HCT116 (cell line): ENCODE results near the gene OR2B2. TPM values are rescaled to one million over a fixed set of nuclear protein-coding genes. Genes with fewer than 3 reads are reported as not detected.

ENCODE experiments used
- total RNA-seq: library from RNA; stranded (reverse); gene quantifications from one replicate; pipeline ENCODE4 v1.2.1, GENCODE V29; 2021; ENCODE audit not compliant: unreplicated experiment

The OR2B2 gene
- total RNA-seq, 1 experiment from 2014 or later: not detected

Other genes starting within 250 kb of the OR2B2 start
- 0.25 TPM for gene OR2B6, start 44.8 kb upstream of the OR2B2 start, total RNA-seq
- gene ZNF165, start 168.2 kb upstream of the OR2B2 start, total RNA-seq: 11.2 TPM
- 5.0 TPM for gene ZSCAN16, start 212.2 kb upstream of the OR2B2 start, total RNA-seq
- gene ZKSCAN8, start 229.5 kb upstream of the OR2B2 start, total RNA-seq: 20.7 TPM